HG03139 (cell line): Measurements from ENCODE around the gene DGKQ.
A peak's percentile ranks its signal among the peaks of the same experiment; 100 is the strongest.
"Not testable (repeated sequence)": the region's sequence is repeated elsewhere in the genome, so short reads cannot be mapped to it uniquely, and the experiment has no call there.

Experiments used
- ATAC-seq: cut with Tn5 transposase; IDR thresholded peaks from one replicate; pipeline ENCODE4 v1.9.1; 2021; ENCODE audit not compliant: unreplicated experiment

DGKQ gene

DNA sequence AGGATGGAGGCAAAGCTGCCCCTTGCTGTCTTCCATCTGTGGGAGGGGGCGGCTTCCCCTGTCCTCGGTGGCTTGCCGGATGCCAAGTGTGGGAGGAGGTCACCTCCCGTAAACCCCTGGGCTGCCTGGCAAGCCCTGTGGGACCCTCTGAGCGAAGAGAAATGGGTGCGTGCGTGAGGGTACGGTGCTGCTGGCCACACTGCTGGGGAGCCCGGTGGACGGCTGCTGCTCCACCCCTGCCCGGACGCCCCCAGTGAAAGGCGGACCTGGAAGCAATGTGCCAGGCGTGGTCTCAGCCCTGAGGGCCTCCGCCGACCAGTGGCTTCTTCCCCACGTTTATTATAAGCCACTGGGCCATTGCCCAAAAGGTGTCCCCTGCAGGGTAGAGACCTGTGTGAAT lies 8.9 kb upstream of the DGKQ start:
- ATAC-seq = no peak

DNA sequence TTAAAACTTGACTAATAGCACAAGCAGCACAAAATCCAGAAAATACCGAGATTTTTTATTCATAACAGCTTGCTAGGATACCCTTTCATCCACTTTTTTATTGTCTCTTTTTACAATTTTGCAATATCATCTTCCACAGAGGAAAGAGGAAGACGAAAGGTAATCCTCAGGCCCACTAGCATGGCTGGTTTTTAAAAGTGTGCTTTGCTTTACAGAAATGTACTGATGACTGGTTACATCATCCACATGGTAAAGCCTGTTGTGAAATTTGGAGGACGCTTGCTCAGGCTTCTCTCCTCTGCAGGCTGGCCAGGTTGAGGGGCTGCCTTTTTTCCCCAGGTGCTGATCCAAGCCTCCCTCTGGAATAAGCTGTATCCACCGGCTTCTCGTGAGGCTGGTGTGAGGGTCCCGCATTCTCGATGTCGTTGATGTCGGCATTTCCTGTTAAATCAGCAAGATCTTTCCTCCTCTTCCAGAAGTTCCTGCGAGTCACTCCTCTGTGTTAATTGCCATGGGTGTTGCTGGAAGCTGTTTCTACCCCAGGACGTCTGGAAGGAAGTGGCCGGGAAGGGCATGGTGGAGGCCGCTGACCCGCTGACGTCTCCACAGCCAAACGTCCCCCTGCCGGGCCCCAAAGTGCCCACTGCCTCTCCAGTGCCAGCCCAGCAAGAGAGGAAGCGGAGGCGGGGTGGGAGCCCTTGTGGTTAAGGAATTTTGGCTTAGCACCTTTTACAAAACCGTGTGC lies 5.8 kb upstream of the DGKQ start:
- ATAC-seq = no peak

DNA sequence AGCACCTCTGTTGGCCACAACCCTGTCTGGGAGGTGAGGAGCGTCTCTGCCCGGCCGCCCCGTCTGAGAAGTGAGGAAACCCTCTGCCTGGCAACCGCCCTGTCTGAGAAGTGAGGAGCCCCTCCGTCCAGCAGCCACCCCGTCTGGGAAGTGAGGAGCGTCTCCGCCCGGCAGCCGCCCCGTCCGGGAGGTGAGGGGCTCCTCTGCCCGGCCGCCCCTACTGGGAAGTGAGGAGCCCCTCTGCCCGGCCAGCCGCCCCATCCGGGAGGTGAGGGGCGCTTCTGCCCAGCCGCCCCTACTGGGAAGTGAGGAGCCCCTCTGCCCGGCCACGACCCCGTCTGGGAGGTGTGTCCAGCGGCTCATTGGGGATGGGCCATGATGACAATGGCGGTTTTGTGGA lies 2.6 kb upstream of the DGKQ start:
- ATAC-seq = not testable (repeated sequence)

DNA sequence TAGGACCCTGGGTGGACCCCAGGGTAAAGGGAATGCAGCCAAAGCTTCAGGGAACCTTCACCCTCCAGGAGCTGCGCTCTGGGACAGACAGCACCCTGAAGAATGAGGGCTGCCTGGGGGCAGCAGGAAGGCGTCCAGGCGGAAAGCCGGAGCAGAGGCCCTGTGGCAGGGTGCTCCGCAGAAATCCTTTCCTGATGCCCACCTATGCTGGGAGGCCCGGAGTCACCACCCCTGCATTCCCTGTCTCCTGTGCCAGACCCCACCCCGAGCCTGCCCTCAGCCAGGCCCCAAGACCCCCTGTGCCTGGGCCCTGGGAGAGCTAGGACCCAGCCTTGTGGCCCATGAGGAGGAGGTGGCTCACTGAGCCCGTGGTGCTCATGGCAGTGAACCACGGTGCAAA lies 1.3 kb upstream of the DGKQ start:
- ATAC-seq = no peak

DNA sequence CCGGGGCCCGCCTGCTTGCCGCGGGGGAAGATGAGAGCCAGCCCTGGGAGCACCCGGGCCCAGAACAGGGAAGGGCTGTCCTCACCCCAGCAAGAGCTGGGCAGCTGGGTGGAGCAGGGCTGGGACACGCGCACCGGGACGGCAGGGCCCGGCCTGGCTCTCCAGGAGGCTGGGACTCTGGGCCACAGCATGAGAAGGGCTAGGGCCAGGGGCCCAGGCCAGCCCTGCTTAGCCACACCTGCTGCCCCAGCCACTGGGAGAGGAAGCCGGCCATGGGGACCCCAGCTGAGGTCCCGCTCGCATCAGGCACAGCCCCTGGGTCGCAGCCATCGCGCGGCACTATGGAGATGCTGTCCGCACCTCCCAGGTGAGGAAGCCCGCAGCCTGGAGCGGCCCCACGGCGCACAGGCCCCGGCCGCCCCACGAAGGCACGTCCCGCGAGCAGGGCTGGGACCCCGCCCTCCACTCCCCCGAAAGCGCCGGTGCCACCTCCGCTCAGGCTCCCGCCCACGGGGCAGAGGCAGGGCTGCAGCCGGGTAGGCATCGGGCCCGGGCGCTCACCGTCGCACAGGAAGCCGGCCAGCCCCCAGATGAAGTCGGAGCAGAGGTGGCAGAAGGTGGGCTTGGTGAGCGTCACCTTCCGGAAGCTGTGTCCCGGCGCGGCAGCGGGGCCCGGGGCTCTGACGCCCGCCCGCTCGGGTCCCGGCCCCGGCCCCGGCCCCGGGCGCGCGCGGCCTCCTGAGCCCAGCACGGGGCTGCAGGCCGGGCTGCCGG lies 531 bp downstream of the DGKQ start:
- ATAC-seq = peak; percentile 34

DNA sequence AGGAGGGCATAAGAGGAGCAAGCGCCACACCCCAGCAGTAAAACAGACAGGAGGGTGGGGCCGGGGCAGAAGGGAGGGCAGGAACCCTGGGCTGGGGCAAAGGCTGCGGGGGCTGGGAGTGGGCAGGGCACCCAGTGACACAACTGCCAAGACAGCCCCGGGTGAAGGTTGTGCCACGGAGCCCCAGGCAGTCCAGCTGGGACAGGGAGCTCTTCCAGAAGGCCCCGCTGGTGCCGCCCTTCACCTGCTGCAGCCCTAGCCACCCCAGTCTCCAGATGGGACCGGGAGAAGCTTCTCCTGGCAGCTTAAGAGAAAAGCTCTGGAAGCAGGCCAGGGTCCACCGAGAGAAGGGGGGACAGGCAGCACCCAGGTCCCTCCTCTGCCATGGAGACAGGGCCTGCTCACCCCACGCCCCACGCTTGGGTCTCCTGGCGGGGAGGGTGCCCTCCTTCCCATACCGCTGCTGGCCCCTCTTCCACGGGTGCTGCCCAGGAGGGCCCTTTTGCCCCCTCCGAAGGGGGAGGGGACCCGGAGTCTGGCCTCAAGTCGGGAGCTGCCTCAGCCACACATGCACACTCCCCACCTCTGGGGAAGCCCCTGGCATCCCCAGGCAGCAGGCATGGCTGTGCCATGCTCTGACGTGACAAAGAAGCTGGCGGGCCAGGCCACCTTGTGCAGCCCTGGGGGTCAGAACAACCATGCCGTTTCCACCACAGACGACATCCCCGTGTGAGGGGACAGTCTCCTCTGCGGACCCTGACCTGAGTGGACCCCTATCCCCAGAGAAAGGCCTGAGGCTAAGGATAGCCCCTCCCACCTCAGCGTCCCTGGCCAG lies 1.5 kb downstream of the DGKQ start:
- ATAC-seq = no peak

DNA sequence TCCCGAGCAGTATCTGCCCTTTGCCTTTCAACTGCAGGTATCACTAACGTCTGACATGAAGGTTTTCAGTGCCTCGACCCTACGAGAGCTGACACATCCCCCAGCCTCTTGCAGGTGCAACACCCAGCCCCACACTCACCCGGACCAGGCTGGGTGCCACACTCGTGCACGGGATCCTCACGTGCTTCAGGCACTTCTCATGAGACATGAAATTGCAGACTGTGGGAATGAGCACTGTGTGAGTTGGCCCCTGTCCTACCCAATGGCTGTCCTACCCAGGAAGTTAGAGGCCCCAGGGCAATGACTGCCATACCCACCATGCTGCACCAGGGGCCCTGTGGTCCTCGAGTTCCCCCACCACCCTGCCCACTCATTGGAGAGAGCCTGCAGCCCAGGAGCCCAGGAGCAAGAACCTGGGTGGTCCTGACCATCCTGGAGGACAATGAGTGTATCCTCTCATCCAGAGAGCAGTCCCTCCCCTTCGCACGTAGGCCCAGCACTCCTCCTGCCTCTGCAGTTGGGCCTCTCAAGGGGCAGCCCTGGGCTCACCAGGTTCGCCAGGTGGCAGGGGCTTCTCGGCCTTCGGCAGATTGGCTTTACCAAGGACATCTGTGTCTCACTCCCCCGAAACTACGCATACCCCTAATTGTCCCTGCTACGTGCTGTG lies 2.4 kb downstream of the DGKQ start:
- ATAC-seq = no peak

DNA sequence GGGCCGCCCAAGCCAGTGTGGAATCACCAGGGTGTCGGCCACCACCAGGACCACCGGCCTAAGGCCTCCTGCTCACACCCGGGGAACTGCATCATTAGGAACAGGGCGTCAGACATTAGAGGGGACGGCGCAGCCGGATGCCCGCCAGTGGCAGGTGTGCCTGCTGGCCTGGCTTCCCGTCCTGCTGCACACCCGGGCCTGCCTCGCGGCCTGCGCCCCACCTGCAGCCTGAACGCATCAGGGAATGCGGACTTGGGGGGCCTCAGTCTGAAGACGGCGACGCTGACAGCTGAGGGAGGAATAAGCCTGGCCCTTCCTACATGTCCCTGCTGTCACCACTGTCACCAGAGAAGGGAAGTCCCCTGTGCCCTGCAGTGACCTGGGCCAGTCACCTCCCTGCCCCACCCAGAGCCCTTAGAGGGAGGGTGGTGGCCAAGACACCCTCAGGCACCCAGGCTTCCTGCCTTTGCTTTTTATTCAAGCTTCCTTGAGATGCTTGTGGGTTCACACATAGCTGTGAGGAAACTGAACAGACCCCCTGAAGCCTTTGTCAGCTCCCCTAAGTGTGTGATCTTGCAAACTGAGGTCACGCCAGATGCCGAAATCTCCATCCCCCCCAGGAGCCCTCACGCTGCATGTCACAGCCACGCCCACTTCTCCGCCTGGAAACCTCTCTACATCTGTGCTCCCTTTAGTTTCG lies 3.2 kb downstream of the DGKQ start:
- ATAC-seq = no peak

DNA sequence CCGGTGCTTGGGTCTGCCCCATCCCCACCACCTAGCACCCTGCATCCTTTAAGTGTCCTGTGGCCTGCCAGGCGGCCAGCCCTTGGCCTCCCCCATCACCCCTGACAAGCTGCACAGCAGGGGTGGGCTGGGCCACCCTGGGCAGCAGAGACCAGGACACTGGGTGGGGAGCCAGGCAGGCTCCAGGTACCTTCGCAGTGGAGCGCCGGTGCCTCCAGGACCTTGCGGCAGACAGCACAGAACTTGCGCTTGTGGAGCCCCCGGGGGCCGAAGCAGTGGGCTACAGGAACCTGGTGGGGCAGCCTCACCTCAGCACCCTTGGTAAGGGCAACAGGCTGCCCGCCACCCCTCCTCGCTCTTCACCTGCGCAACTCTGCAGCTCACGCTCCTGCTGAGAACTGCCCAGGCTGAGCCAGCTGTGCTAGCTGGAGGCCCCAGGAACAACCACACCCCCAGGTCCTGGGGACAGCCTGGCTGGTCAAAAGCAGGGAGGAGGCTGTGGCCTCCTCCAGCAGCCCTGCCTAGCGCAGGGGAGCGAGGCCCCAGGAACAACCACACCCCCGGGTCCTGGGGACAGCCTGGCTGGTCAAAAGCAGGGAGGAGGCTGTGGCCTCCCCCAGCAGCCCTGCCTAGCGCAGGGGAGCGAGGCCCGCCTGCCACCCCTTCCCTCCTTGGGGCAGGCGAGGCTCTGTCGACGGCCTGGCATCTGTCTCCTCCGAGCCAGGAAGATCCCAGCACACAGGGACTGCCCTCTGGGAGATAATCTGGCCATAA lies 4.6 kb downstream of the DGKQ start:
- ATAC-seq = no peak

DNA sequence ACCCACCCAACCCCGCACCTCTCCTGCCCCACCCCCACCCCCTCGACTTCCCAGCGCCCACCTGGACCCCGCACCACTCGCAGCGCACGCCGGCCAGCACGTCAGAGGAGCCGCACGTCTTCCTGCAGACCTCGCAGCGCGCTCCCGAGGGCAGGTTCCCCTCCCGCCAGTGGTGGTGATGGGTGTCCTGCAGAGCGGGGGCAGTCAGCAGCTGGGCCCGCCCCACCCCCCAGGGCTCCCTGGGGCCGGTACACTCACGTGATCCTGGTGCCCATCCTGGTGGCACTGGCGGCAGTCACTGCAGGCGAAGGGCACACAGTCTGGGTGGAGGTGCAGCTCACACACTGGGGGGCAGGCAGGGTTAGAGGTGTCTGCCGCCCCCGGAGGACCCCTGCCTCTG lies 5.1 kb downstream of the DGKQ start:
- ATAC-seq = no peak

DNA sequence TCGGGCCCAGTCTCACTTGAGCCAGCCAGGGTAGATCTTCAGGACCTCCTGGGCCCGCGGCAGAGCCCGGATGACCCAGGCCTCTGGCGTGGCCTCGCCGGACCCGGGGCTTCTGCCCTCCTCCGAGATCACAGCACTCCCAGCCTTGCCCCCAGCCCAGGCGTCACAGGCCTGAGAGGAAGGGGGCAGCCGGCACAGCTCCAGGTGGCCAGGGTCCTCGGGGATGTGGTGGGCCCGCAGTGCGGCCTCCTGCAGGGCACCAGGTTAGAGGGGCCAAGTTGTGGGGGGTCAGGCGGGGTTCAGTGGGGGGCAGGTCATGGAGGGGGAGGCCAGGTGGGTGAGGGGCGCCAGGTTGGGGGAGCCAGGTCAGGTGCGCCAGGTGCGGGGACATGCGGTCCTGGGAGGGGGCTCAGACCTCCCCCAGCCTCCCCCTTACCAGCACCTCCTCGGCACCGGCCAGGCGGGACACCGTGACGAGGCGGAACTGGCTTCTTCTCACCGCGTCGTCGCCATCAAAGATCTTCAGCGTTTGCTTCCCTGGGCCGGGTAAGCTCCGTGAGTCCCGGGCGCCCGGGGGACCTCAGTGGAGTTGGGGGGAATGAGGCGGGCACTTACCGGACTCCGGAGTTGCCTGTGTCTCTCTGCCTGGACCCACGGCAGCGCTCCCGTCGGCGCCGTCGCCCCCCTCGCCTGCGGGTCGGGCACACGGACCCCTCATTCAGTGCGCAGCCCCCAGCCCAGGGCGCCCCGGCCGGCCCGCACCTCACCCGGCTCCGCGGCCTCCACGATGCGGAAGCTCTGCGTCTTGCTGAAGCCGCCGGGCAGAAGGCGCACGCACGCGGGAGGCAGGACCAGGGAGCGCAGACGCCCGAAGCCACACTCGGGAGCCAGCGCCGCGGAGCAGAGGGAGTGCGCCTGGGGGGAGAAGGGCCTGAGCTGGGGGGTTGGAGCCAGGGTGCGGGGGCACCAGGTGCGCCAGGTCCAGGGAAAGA lies 6.0 kb downstream of the DGKQ start:
- ATAC-seq = no peak

DNA sequence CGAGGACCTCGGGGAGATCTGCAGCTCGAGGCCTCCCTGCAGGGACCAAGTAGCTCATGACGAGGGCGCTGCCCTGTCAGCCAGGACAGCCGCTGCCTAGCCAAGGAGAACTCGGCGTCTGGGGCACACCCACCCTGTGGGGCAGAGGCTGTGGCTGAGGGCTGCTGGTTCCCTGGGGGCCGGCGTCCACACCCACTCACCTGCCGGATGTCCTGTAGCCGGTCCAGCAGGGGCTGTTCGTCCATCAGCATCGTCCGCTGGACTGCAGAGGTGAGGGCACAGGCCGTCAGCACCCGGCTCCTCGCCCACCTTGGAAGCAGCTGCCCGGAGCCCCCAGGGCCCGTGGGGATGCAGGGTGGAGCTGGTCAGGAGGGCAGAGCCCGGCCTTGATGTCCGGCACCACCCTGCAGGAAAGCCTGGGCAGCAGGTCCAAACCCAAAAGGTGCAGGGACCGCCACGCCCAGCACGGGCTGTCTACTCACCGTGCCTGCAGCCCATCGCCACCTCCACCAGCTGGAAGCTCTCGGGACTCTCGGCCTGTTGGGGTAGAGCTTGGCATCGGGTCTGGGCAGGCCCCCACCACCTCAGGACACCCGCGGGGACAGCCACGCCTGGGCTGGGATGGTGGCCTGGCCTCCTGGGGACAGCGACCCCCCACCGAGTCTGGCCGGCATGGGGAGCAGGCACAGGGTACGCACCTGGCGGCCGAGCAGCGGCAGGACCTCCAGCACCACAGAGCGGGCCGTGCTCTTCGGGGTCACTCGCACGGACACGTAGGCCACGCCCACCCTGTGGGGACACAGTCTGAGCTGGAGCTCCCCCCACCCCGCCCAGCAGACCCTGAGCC lies 6.9 kb downstream of the DGKQ start:
- ATAC-seq = no peak

DNA sequence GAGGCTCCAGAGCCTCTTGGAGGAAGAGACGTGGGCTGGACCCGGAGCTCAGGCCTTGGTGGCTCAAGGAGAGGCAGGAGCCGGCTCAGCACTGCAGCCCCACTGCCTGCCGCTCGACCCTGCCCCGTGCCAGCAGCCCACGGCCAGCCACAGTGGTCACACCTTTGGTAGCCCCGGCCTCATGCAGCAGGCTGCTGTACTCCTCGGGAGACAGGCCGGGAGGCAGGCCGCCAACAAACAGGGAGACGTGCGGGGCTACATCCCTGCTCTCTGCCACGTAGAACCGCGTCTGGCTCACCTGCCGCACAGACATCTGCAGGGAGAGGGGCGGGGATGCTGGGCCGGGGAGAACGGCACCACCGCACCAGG lies 7.6 kb downstream of the DGKQ start:
- ATAC-seq = no peak

DNA sequence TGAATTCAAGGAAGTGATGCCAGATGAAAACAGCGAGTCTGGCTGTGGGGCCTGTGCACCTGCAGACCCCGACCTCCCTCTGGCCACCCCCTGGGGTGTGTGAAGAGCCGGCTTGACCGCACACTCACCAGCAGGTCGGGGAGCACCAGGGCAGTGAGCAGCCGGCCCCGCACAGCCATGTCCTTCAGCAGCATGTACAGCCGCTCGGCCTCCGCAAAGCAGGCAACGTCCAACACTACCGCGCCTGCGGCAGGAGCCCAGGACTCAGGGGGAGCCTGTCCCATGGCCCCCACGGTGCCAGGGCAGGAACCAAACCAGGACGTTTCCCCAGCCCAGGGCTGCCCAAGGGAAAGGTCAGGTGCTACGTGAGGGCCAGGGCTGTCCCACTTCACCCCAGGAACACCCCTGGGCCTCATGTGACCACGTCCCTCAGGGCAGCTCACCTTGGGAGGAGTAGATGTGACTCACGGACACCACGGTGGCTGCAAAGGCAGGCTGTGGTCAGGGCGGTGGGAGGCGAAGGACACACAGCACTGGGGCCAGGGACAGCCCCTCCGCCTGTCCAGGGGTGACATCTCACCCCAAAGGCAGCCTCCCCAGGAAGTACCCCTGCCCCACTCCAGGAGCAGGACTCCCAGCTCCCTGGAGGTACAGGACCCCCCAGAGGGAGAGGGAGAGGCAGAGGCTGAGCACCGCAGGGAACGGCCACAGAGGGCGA lies 8.2 kb downstream of the DGKQ start:
- ATAC-seq = no peak

DNA sequence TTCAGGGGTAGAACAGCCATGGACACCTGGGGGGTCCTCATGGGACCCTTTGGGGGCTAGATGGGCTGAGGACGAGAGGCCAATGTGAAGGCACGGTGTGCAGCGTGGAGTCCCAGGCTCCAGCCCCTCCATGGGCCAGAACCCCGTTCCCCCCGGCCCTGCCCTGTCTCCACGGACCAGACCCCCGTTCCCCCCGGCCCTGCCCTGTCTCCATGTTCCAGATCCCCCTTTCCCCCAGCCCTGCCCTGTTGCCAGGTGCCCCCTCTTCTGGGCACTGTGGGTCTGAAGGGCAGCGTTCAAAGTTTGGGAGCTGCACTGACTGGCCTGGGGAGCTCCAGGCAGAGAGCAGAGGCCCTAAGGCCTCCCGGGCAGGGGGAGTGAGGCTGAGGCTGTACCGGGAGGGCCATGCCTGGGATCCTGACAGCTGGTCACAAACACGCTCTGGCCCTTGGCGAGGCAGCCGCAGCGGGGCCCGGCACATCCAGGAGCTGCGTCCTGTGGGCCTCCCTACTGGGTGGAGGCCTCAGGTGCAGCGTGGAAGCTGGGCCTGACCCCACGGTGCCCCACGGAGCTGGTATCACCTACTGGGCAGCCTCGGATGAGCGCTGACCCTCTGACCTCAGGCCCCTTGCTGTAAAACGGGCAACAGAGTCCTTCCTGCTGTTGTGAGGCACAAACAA lies 8.9 kb downstream of the DGKQ start:
- no peak for ATAC-seq
